Stimulated activated CD4-positive, alpha-beta T cell treated with anti-CD3 and anti-CD28 coated beads, Interleukin-4, amount 100 ng/mL, for 1 hour (primary cell): ENCODE data around the gene EFNA5.

Source experiments
- DNase-seq: peaks from one replicate; pipeline ENCODE4 v3.0.0-alpha.2; 2020

EFNA5 gene

GRCh38 chr5:107418071-107418470 lies 252.7 kb downstream of the EFNA5 start:
- DNase-seq: no peak

GRCh38 chr5:107415762-107416161 lies 255.0 kb downstream of the EFNA5 start:
- DNase-seq: no peak

DNA sequence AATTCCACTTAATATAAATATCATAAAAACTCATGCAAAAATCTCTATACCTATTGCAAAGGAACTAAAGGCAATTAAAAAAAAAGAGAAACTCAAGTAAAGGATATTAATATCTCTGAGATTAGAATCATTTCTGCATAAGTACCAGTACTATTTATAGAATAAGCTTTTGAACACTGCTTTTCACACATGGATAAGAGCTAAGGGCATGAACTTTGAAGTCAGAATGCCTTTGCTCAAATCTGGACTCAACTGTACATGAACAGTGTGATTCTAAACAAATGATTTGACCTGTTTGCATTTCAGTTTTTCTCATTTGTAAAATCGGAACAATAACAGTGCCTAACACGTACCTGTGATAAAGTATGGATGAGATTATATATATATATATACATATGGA lies 255.9 kb downstream of the EFNA5 start:
- no peak for DNase-seq

GRCh38 chr5:107413754-107414153 lies 257.0 kb downstream of the EFNA5 start:
- no peak for DNase-seq

DNA sequence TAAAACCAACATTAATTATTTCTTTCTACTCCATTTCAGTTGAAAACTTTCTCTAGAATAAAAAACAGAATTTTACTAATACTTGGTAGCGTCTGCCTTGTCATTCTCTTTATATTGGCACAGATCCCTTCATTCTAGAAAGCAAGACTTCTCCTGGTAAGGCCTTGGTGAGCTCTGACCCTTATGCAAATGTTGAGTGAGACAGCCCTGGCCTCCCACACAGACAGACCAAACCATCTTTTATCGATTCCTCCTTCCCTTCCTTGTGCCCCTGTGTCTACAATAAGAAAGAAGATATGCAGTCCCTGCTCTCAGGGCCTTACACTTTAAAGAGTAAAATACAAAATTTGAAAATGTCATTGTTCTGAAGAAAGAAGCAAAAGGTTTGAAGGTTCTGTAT lies 262.2 kb downstream of the EFNA5 start:
- no peak for DNase-seq

- no peak for DNase-seq
These were observed 262.9 kb downstream of the EFNA5 start for GRCh38 chr5:107407713-107408298.

- DNase-seq: no peak
These were observed 266.0 kb downstream of the EFNA5 start for GRCh38 chr5:107404595-107405374.

GRCh38 chr5:107403228-107403953 lies 267.3 kb downstream of the EFNA5 start:
- no peak for DNase-seq

- DNase-seq: no peak
These were observed 268.1 kb downstream of the EFNA5 start for GRCh38 chr5:107402434-107403227.

GRCh38 chr5:107401470-107402122 lies 269.1 kb downstream of the EFNA5 start:
- DNase-seq: no peak

GRCh38 chr5:107400328-107400727 lies 270.4 kb downstream of the EFNA5 start:
- no peak for DNase-seq

GRCh38 chr5:107398703-107399102 lies 272.0 kb downstream of the EFNA5 start:
- DNase-seq: no peak

GRCh38 chr5:107396351-107396690 lies 274.4 kb downstream of the EFNA5 start:
- no peak for DNase-seq

DNA sequence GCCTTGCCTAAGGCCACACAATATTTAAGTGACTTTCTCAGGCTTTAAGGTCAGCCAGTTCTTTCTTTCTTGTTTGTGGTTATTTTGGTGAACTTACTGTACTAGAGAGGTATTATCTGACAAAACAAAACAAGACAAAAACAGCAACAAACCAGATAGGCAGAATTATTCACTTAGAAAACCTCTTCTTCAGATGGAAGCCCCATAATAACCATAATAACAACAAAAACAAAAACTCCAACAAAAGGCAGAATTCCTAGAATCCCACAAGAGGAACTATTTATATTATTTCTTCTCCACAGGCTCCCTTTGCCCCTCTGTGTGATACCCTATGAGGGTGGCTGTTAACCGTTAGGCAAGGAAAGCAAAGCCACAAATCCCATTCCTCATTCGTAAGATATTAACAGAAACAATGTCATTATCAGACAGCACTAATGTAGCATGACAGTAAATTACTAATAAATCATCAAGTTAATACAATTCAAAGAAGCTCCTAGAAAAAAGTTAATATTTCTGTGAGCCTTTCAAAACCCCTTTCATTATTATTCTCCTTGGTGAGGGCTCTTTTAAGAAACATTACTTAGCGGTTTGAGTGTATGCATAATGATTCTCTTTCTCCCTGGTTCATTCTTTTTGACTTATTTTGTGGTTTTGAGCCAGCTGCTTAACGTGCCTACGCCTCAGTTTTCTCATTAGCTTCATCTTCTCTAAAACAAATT lies 274.9 kb downstream of the EFNA5 start:
- no peak for DNase-seq

- DNase-seq: no peak
These were observed 276.9 kb downstream of the EFNA5 start for GRCh38 chr5:107393851-107394250.

GRCh38 chr5:107391787-107392186 lies 278.9 kb downstream of the EFNA5 start:
- no peak for DNase-seq

GRCh38 chr5:107389775-107390148 lies 281.0 kb downstream of the EFNA5 start:
- DNase-seq: no peak

- DNase-seq: no peak
These were observed 281.5 kb downstream of the EFNA5 start for GRCh38 chr5:107389130-107389774.

- no peak for DNase-seq
These were observed 282.4 kb downstream of the EFNA5 start for GRCh38 chr5:107388141-107388861.

DNA sequence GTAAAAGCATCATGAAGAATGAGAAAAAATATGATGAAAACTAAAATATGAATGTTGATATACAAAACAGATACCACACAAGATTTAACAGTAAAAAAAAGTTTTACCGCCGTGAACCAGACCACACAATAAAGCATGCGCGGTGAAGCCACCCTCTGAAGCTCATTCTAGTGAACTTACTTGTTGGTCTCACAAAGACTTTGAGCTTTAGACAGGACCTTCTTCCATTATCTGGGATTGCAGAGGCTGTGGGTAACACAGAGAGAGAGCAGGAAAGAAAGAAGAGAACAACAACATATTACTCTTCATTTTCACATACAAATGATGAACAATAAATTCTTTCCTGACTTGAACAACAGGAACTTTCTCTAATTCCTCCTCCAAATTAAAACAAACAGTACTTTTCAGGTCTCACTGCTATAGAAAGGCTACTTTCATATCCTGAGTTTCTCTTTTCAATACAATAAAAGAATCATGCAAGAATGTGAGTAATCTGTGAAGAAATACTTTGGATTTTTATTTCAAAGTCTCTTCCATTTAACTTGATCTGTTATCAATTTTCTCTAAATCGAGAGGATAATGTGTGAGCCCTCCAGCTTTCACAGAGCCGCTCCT lies 283.1 kb downstream of the EFNA5 start:
- DNase-seq: no peak
